ENCODE measurements around the gene KCNJ16. TPM values are rescaled to one million over a fixed set of nuclear protein-coding genes. Genes with fewer than 3 reads are reported as not detected.

The KCNJ16 gene
- polyA plus RNA-seq, 2 of the 4 experiments (the other 2 are of a cell fraction), result 0.87 to 1.6 TPM

DNA sequence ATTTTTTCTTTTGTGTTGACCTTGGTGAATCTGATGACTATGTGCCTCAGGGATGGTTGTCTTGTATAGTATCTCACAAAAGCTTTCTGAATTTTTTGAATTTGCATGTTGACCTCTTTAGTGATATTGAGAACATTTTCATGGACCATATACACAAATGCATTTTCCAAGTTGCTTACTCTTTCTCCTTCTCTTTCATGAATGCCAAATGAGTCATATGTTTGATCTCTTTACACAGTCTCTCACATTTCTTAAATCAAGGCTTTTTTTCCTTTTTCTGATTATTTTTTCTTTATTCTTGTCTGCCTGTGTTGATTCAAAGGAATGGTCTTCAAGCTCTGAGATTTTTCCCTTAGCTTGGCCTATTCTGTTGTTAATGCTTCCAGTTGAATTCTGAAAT, 46.6 kb upstream of the KCNJ16 start:
- ATAC-seq, result no peak
- peak; percentile 13 for FAIRE-seq

DNA sequence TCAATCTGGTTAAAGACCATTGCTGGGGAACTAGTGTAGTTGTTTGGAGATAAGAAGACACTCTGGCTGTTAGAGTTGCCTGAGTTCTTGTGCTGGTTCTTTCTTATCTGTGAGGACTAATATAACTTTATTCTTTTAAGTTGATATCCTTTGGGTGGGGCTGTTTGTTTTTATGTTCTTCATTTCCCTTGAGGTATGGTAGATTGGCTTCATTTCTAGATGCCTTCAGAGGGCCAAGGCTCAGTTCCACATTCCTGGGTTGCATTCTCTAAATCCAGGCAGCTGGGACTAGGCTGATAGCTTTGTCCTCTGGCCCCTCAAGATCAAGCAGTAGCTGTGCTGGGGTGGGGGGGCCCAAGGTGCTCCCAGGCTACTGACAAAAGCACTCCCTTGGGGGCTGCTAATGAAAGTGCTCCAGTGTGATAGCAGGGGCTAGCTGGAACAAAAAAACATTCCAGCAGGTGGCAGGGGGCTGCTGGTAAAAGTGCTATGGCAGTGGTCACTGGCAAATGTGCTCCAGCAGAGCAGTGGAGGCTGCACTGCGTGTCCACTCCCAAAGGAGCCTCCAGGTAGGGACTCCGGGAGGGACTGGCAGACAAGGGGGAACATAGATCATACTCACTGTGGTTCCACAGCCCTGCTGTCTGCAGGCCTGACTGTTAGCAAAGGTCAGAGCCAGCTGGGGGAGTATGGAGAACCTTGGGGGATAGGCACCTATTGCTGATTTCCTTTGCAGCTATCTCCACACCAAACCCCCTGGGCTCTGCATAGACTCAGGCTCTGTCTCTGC, 45.9 kb upstream of the KCNJ16 start:
- ATAC-seq (no peak), FAIRE-seq (no peak), DNase-seq (ENCODE audit: low read depth in 1 of 2, low spot score in 1 of 2) (no peak)
- ChIA-PET POLR2A (no interaction called here), CTCF (interaction anchor here (1.9 kb wide), 1 partner anchor 8 kb away, joined by 6 read pairs; no protein-coding TSS in a partner anchor)
- H3K9me3 ChIP-seq, result peaks cover 6% of the 10 kb centered on the region; the same call in 1 of the 3 replicates
- H3K4me2 ChIP-seq, result 0 out of 3 replicates have a peak overlapping the region, but pooled peaks have one; percentile 10
- TF ChIP-seq SREBF2 (IDR thresholded peaks at IDR 0.05) (no peak), JUN (IDR thresholded peaks at IDR 0.05) (no peak), RFX5 (IDR thresholded peaks at IDR 0.05) (no peak), EHMT2 (IDR thresholded peaks at IDR 0.05; ENCODE audit: low read depth) (no peak), KDM5A (IDR thresholded peaks at IDR 0.05) (no peak)
- TF ChIP-seq, protein P1, sequence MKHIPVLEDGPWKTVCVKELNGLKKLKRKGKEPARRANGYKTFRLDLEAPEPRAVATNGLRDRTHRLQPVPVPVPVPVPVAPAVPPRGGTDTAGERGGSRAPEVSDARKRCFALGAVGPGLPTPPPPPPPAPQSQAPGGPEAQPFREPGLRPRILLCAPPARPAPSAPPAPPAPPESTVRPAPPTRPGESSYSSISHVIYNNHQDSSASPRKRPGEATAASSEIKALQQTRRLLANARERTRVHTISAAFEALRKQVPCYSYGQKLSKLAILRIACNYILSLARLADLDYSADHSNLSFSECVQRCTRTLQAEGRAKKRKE (CRISPR knock-in tag; IDR thresholded peaks at IDR 0.05; ENCODE audit: low read depth), result no peak
- TF ChIP-seq, protein P2, sequence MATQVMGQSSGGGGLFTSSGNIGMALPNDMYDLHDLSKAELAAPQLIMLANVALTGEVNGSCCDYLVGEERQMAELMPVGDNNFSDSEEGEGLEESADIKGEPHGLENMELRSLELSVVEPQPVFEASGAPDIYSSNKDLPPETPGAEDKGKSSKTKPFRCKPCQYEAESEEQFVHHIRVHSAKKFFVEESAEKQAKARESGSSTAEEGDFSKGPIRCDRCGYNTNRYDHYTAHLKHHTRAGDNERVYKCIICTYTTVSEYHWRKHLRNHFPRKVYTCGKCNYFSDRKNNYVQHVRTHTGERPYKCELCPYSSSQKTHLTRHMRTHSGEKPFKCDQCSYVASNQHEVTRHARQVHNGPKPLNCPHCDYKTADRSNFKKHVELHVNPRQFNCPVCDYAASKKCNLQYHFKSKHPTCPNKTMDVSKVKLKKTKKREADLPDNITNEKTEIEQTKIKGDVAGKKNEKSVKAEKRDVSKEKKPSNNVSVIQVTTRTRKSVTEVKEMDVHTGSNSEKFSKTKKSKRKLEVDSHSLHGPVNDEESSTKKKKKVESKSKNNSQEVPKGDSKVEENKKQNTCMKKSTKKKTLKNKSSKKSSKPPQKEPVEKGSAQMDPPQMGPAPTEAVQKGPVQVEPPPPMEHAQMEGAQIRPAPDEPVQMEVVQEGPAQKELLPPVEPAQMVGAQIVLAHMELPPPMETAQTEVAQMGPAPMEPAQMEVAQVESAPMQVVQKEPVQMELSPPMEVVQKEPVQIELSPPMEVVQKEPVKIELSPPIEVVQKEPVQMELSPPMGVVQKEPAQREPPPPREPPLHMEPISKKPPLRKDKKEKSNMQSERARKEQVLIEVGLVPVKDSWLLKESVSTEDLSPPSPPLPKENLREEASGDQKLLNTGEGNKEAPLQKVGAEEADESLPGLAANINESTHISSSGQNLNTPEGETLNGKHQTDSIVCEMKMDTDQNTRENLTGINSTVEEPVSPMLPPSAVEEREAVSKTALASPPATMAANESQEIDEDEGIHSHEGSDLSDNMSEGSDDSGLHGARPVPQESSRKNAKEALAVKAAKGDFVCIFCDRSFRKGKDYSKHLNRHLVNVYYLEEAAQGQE (IDR thresholded peaks at IDR 0.05), result no peak
- TF ChIP-seq, protein P3, sequence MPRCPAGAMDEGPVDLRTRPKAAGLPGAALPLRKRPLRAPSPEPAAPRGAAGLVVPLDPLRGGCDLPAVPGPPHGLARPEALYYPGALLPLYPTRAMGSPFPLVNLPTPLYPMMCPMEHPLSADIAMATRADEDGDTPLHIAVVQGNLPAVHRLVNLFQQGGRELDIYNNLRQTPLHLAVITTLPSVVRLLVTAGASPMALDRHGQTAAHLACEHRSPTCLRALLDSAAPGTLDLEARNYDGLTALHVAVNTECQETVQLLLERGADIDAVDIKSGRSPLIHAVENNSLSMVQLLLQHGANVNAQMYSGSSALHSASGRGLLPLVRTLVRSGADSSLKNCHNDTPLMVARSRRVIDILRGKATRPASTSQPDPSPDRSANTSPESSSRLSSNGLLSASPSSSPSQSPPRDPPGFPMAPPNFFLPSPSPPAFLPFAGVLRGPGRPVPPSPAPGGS (IDR thresholded peaks at IDR 0.05), result no peak
- 57% methylated on average over 2 of the region's 2 CpGs for WGBS (ENCODE audit: missing lambda C conversion rate)
- no peak overlapping the region for H3K27ac ChIP-seq
- H3K4me1 ChIP-seq, result 0 out of 3 replicates have a peak, but pooled peaks cover 3% of the 10 kb centered on the region
- no peak overlapping the region for H3K4me3 ChIP-seq

More for the DNA sequence above, 46.6 kb upstream of the KCNJ16 start:
- DNase-seq (ENCODE audit: low read depth in 1 of 2, low spot score in 1 of 2), result no peak
- ChIA-PET CTCF (no interaction called here), POLR2A (no interaction called here)
- Histone ChIP-seq H3K9me3 (peaks cover 6% of the 10 kb centered on the region; the same call in 1 of the 3 replicates), H3K4me3 (no peak overlapping the region), H3K4me2 (0 out of 3 replicates have a peak overlapping the region, but pooled peaks have one; percentile 10), H3K4me1 (0 out of 3 replicates have a peak, but pooled peaks cover 3% of the 10 kb centered on the region), H3K27ac (no peak overlapping the region)
- TF ChIP-seq JUN (IDR thresholded peaks at IDR 0.05) (no peak), PHF8 (IDR thresholded peaks at IDR 0.05; ENCODE audit: borderline replicate concordance, low read depth) (no peak), JUNB (IDR thresholded peaks at IDR 0.05) (no peak), NR3C1 (IDR thresholded peaks at IDR 0.05) (no peak)

DNA sequence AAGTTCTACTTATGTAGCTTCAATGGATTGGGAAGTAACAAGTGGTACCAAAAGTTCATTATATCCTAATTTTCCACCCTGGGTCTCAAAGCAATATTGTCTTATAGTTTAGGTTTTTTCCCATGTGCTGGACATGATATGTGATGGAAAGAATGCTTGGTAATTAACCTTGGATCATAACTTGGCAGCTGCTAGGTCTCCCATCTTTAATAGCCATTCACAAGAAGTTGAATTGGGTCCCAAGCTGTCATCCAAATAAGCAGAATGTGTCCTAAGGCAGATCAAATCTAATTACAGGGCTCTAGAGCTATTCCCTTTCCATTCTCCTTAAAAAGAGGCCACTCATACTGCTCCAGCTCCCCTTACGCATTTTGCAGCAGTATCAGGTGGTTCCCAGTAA, 44.7 kb upstream of the KCNJ16 start:
- FAIRE-seq (no peak), ATAC-seq (no peak), DNase-seq (ENCODE audit: low read depth in 1 of 2, low spot score in 1 of 2) (no peak)
- ChIA-PET POLR2A (no interaction called here), CTCF (interaction anchor here (0.6 to 1.9 kb wide), 4 partner anchors 9 to 86 kb away, joined by 3 to 6 read pairs (median 4); no protein-coding TSS in a partner anchor)
- Histone ChIP-seq H3K4me3 (no peak overlapping the region), H3K9me3 (peaks cover 6% of the 10 kb centered on the region; the same call in 1 of the 3 replicates), H3K4me1 (0 out of 3 replicates have a peak, but pooled peaks cover 3% of the 10 kb centered on the region), H3K27ac (no peak overlapping the region), H3K4me2 (no peak overlapping the region)
- 65% methylated on average over 1 of the region's 1 CpG for WGBS (ENCODE audit: missing lambda C conversion rate)
- TF ChIP-seq NR3C1 (IDR thresholded peaks at IDR 0.05) (no peak), RFX5 (IDR thresholded peaks at IDR 0.05) (no peak), RARB (CRISPR knock-in tag; IDR thresholded peaks at IDR 0.05) (no peak), TFCP2L1 (CRISPR knock-in tag; IDR thresholded peaks at IDR 0.05) (no peak), FOSB (CRISPR knock-in tag; IDR thresholded peaks at IDR 0.05) (no peak), ZSCAN20 (CRISPR knock-in tag; IDR thresholded peaks at IDR 0.05) (no peak)
- TF ChIP-seq, protein P3 (IDR thresholded peaks at IDR 0.05), result no peak

All from A549 (cell line).